ENCODE results near the gene CCDC28B. TPM values are rescaled to one million over a fixed set of nuclear protein-coding genes. Genes with fewer than 3 reads are reported as not detected.
A peak's percentile ranks its signal among the peaks of the same experiment; 100 is the strongest.

CCDC28B gene
- total and polyA plus RNA-seq, 3 experiments from 2014 or later = 14.7 to 21.0 (median 20.6) TPM

- H3K4me1 Mint-ChIP-seq = peaks cover 36 to 48% (median 40%) of the 10 kb centered on the region in 3 donors
- Histone ChIP-seq H3K27ac (ENCODE audit: low read depth, low read length) (no peak overlapping the region), H3K36me3 (ENCODE audit: insufficient read depth, low read length) (no peaks in the 10 kb centered on the region), H3K27me3 (ENCODE audit: insufficient read depth, low read length, poor library complexity, severe bottlenecking) (no peaks in the 10 kb centered on the region), H3K9me3 (ENCODE audit: low read length) (no peaks in the 10 kb centered on the region), H3K4me1 (ENCODE audit: insufficient read depth, low read length) (peaks cover 48% of the 10 kb centered on the region), H3K4me3 (ENCODE audit: low read length) (peak overlapping the region; percentile 60)
- DNase-seq = peak; percentile 65 to 84 (median 68)
- H3K27ac Mint-ChIP-seq = peak overlapping the region; percentile 72 to 100 (median 98)
- H3K4me3 Mint-ChIP-seq = peak overlapping the region; percentile 62 to 99 (median 85)
- peaks cover 4 to 27% (median 10%) of the 10 kb centered on the region in 3 donors for H3K36me3 Mint-ChIP-seq
- no peaks in the 10 kb centered on the region for H3K9me3 Mint-ChIP-seq
- H3K27me3 Mint-ChIP-seq = peaks cover 0 to 4% of the 10 kb centered on the region in 2 donors
- ChIA-PET POLR2A (interaction anchor here (0.6 to 2.5 kb wide), 13 partner anchors 8 to 88 kb away, joined by 3 to 17 read pairs (median 4); partner anchors contain the start of genes HDAC1, MARCKSL1 and TXLNA), CTCF (interaction anchor here (0.6 to 13.4 kb wide), 39 partner anchors 10 to 191 kb away, joined by 3 to 181 read pairs (median 5); partner anchors contain the start of genes BSDC1, CCDC28B, EIF3I and HDAC1)
Observed at GRCh38 chr1:32247983-32248889, 47.8 kb downstream of the CCDC28B start.

- peaks cover 49% of the 10 kb centered on the region for H3K4me1 ChIP-seq (ENCODE audit: insufficient read depth, low read length)
- peaks cover 9 to 39% (median 12%) of the 10 kb centered on the region in 3 donors for H3K36me3 Mint-ChIP-seq
- H3K9me3 ChIP-seq (ENCODE audit: low read length) = no peaks in the 10 kb centered on the region
- peaks cover 44 to 59% (median 45%) of the 10 kb centered on the region in 3 donors for H3K4me1 Mint-ChIP-seq
- no peaks in the 10 kb centered on the region for H3K27me3 ChIP-seq (ENCODE audit: insufficient read depth, low read length, poor library complexity, severe bottlenecking)
- CTCF ChIA-PET = interaction anchor here (0.8 to 13.4 kb wide), 14 partner anchors 12 to 101 kb away, joined by 3 to 181 read pairs (median 6); partner anchors contain the start of gene HDAC1
- peaks cover 0 to 4% of the 10 kb centered on the region in 2 donors for H3K27me3 Mint-ChIP-seq
- DNase-seq = peak; percentile 73 to 92 (median 89)
- no peaks in the 10 kb centered on the region for H3K36me3 ChIP-seq (ENCODE audit: insufficient read depth, low read length)
- H3K9me3 Mint-ChIP-seq = no peaks in the 10 kb centered on the region
- peak overlapping the region; percentile 85 for H3K27ac ChIP-seq (ENCODE audit: low read depth, low read length)
- peak overlapping the region; percentile 96 to 100 (median 99) for H3K27ac Mint-ChIP-seq
- H3K4me3 Mint-ChIP-seq = peak overlapping the region; percentile 92 to 100 (median 98)
- POLR2A ChIA-PET = interaction anchor here (0.6 to 3.1 kb wide), 16 partner anchors 9 to 312 kb away, joined by 3 to 31 read pairs (median 6); partner anchors contain the start of genes BSDC1, HDAC1, KPNA6 and MARCKSL1
- H3K4me3 ChIP-seq (ENCODE audit: low read length) = peak overlapping the region; percentile 91
Observed at GRCh38 chr1:32249831-32250525, 49.6 kb downstream of the CCDC28B start.

- H3K4me3 ChIP-seq (ENCODE audit: low read length) = peak within 1 kb of the TSS; percentile 91
- CTCF ChIA-PET = interaction anchor here (0.8 to 13.4 kb wide), 8 partner anchors 13 to 112 kb away, joined by 3 to 181 read pairs (median 14); partner anchors contain the start of gene HDAC1
- POLR2A ChIA-PET = interaction anchor here (0.6 to 3.1 kb wide), 11 partner anchors 9 to 325 kb away, joined by 3 to 31 read pairs (median 5); partner anchors contain the start of genes HDAC1 and KPNA6
Observed at GRCh38 chr1:32250893-32251716, 50.7 kb downstream of the CCDC28B start, which contains the start of gene LCK. Gene LCK, plus strand, starts transcription at chr1:32251265. Its CDS starts 23,065 bp downstream, at chr1:32274330.

More at GRCh38 chr1:32250893-32251716, 50.7 kb downstream of the CCDC28B start, which contains the start of gene LCK:
- peaks cover 0 to 4% of the 10 kb centered on the region in 2 donors for H3K27me3 Mint-ChIP-seq
- no peaks in the 10 kb centered on the region for H3K9me3 Mint-ChIP-seq
- Histone ChIP-seq H3K36me3 (ENCODE audit: insufficient read depth, low read length) (no peaks in the 10 kb centered on the region), H3K9me3 (ENCODE audit: low read length) (no peaks in the 10 kb centered on the region), H3K27ac (ENCODE audit: low read depth, low read length) (peak within 1 kb of the TSS; percentile 85), H3K4me1 (ENCODE audit: insufficient read depth, low read length) (peaks cover 53% of the 10 kb centered on the region), H3K27me3 (ENCODE audit: insufficient read depth, low read length, poor library complexity, severe bottlenecking) (no peaks in the 10 kb centered on the region)
- H3K27ac Mint-ChIP-seq = peak within 1 kb of the TSS; percentile 96 to 100 (median 99)
- H3K4me3 Mint-ChIP-seq = peak within 1 kb of the TSS; percentile 92 to 100 (median 98)
- peaks cover 52 to 69% (median 53%) of the 10 kb centered on the region in 3 donors for H3K4me1 Mint-ChIP-seq
- DNase-seq = peak in 4 of 5 donors; percentile 50 to 76 (median 70)
- H3K36me3 Mint-ChIP-seq = peaks cover 9 to 45% (median 12%) of the 10 kb centered on the region in 3 donors

Other genes starting within 250 kb of the CCDC28B start
- gene KHDRBS1, start 186.7 kb upstream of the CCDC28B start, total RNA-seq = 100 to 1,000 TPM; 210 TPM
- 117 TPM for gene KHDRBS1, start 186.7 kb upstream of the CCDC28B start, polyA plus RNA-seq
- gene TMEM39B, start 127.7 kb upstream of the CCDC28B start, total RNA-seq = 10 to 100 TPM; 23.4 to 25.8 TPM
- 2.4 TPM for gene TMEM39B, start 127.7 kb upstream of the CCDC28B start, polyA plus RNA-seq
- gene KPNA6, start 92.5 kb upstream of the CCDC28B start, total RNA-seq = 10 to 100 TPM; 91.8 to 96.7 TPM
- gene KPNA6, start 92.5 kb upstream of the CCDC28B start, polyA plus RNA-seq = 29.3 TPM
- 10 to 100 TPM; 99.0 to 99.9 TPM for gene TXLNA, start 20.9 kb upstream of the CCDC28B start, total RNA-seq
- gene TXLNA, start 20.9 kb upstream of the CCDC28B start, polyA plus RNA-seq = 31.2 TPM
- gene IQCC, start 5.1 kb downstream of the CCDC28B start, total RNA-seq = 1 to 10 TPM; 5.6 to 5.7 TPM
- gene IQCC, start 5.1 kb downstream of the CCDC28B start, polyA plus RNA-seq = 1.6 TPM
- under 1 TPM in 1 of 2 experiments, not detected in 1; 0.11 TPM for gene DCDC2B, start 8.5 kb downstream of the CCDC28B start, total RNA-seq
- 0.13 TPM for gene DCDC2B, start 8.5 kb downstream of the CCDC28B start, polyA plus RNA-seq
- 10 to 100 TPM; 10.9 to 12.2 TPM for gene TMEM234, start 21.8 kb downstream of the CCDC28B start, total RNA-seq
- gene TMEM234, start 21.8 kb downstream of the CCDC28B start, polyA plus RNA-seq = 6.5 TPM
- gene EIF3I, start 21.8 kb downstream of the CCDC28B start, total RNA-seq = 100 to 1,000 TPM; 381 to 390 TPM
- 173 TPM for gene EIF3I, start 21.8 kb downstream of the CCDC28B start, polyA plus RNA-seq
- under 1 TPM; 0.33 to 0.63 TPM for gene FAM167B, start 46.6 kb downstream of the CCDC28B start, total RNA-seq
- not detected for gene FAM167B, start 46.6 kb downstream of the CCDC28B start, polyA plus RNA-seq
- gene LCK, start 50.7 kb downstream of the CCDC28B start, total RNA-seq = 100 to 1,000 TPM; 288 to 297 TPM
- 937 TPM for gene LCK, start 50.7 kb downstream of the CCDC28B start, polyA plus RNA-seq
- gene HDAC1, start 91.5 kb downstream of the CCDC28B start, total RNA-seq = 100 to 1,000 TPM; 164 to 172 TPM
- gene HDAC1, start 91.5 kb downstream of the CCDC28B start, polyA plus RNA-seq = 180 TPM
- gene MARCKSL1, start 135.6 kb downstream of the CCDC28B start, total RNA-seq = 10 to 100 TPM; 11.6 to 12.1 TPM
- 45.8 TPM for gene MARCKSL1, start 135.6 kb downstream of the CCDC28B start, polyA plus RNA-seq
- gene FAM229A, start 161.9 kb downstream of the CCDC28B start, total RNA-seq = 1 to 10 TPM; 4.4 to 5.2 TPM
- 0.40 TPM for gene FAM229A, start 161.9 kb downstream of the CCDC28B start, polyA plus RNA-seq
- gene TSSK3, start 161.9 kb downstream of the CCDC28B start, total RNA-seq = 1 to 10 TPM in 1 of 2 experiments, under 1 TPM in 1; 0.33 to 1.1 TPM
- 0.44 TPM for gene TSSK3, start 161.9 kb downstream of the CCDC28B start, polyA plus RNA-seq
- gene BSDC1, start 193.8 kb downstream of the CCDC28B start, total RNA-seq = 10 to 100 TPM; 35.1 to 37.6 TPM
- gene BSDC1, start 193.8 kb downstream of the CCDC28B start, polyA plus RNA-seq = 50.0 TPM